ENCODE measurements around the gene TMEM121B.

The TMEM121B gene

GRCh38 chr22:17100621-17101020, 20.5 kb downstream of the TMEM121B start:
- TF ChIP-seq POLR2A (IDR thresholded peaks at IDR 0.05; ENCODE audit: low read length) (no peak), GATA1 (IDR thresholded peaks at IDR 0.05; ENCODE audit: low read depth, low read length) (no peak)
- DNase-seq = no peak

GRCh38 chr22:17098379-17098819, 22.8 kb downstream of the TMEM121B start:
- no peak for TF ChIP-seq GATA1 (IDR thresholded peaks at IDR 0.05; ENCODE audit: low read depth, low read length)
- no peak for TF ChIP-seq POLR2A (IDR thresholded peaks at IDR 0.05; ENCODE audit: low read length)
- peak in 1 of 2 experiments; percentile 5 for DNase-seq

- no peak for DNase-seq
These were observed 23.5 kb downstream of the TMEM121B start for GRCh38 chr22:17097701-17098100.

GRCh38 chr22:17097062-17097461, 24.1 kb downstream of the TMEM121B start:
- DNase-seq = no peak
- TF ChIP-seq GATA1 (IDR thresholded peaks at IDR 0.05; ENCODE audit: low read depth, low read length) = no peak
- no peak for TF ChIP-seq POLR2A (IDR thresholded peaks at IDR 0.05; ENCODE audit: low read length)

More at GRCh38 chr22:17097701-17098100, 23.5 kb downstream of the TMEM121B start:
- TF ChIP-seq POLR2A (IDR thresholded peaks at IDR 0.05; ENCODE audit: low read length) (no peak), GATA1 (IDR thresholded peaks at IDR 0.05; ENCODE audit: low read depth, low read length) (no peak)

- DNase-seq = no peak
- TF ChIP-seq GATA1 (IDR thresholded peaks at IDR 0.05; ENCODE audit: low read depth, low read length) (no peak), POLR2A (IDR thresholded peaks at IDR 0.05; ENCODE audit: low read length) (no peak)
These were observed 25.1 kb downstream of the TMEM121B start for GRCh38 chr22:17096071-17096470.

GRCh38 chr22:17095538-17095937, 25.6 kb downstream of the TMEM121B start:
- no peak for DNase-seq
- TF ChIP-seq GATA1 (IDR thresholded peaks at IDR 0.05; ENCODE audit: low read depth, low read length) = no peak
- TF ChIP-seq POLR2A (IDR thresholded peaks at IDR 0.05; ENCODE audit: low read length) = no peak

- no peak for DNase-seq
- no peak for TF ChIP-seq POLR2A (IDR thresholded peaks at IDR 0.05; ENCODE audit: low read length)
- no peak for TF ChIP-seq GATA1 (IDR thresholded peaks at IDR 0.05; ENCODE audit: low read depth, low read length)
These were observed 28.1 kb downstream of the TMEM121B start for GRCh38 chr22:17093081-17093480.

GRCh38 chr22:17091851-17092250, 29.3 kb downstream of the TMEM121B start:
- TF ChIP-seq POLR2A (IDR thresholded peaks at IDR 0.05; ENCODE audit: low read length) = no peak
- no peak for TF ChIP-seq GATA1 (IDR thresholded peaks at IDR 0.05; ENCODE audit: low read depth, low read length)
- DNase-seq = no peak

GRCh38 chr22:17090550-17090949, 30.6 kb downstream of the TMEM121B start:
- TF ChIP-seq GATA1 (IDR thresholded peaks at IDR 0.05; ENCODE audit: low read depth, low read length) (no peak), POLR2A (IDR thresholded peaks at IDR 0.05; ENCODE audit: low read length) (no peak)
- no peak for DNase-seq

- DNase-seq = no peak
- TF ChIP-seq GATA1 (IDR thresholded peaks at IDR 0.05; ENCODE audit: low read depth, low read length) = no peak
- no peak for TF ChIP-seq POLR2A (IDR thresholded peaks at IDR 0.05; ENCODE audit: low read length)
These were observed 33.5 kb downstream of the TMEM121B start for GRCh38 chr22:17087498-17088131.

GRCh38 chr22:17086788-17087497, 34.2 kb downstream of the TMEM121B start:
- no peak for DNase-seq

GRCh38 chr22:17086296-17086695, 34.9 kb downstream of the TMEM121B start:
- DNase-seq = no peak
- TF ChIP-seq POLR2A (IDR thresholded peaks at IDR 0.05; ENCODE audit: low read length) (no peak), GATA1 (IDR thresholded peaks at IDR 0.05; ENCODE audit: low read depth, low read length) (no peak)

More at GRCh38 chr22:17086788-17087497, 34.2 kb downstream of the TMEM121B start:
- TF ChIP-seq GATA1 (IDR thresholded peaks at IDR 0.05; ENCODE audit: low read depth, low read length) (no peak), POLR2A (IDR thresholded peaks at IDR 0.05; ENCODE audit: low read length) (no peak)

GRCh38 chr22:17085277-17086181, 35.6 kb downstream of the TMEM121B start:
- no peak for TF ChIP-seq GATA1 (IDR thresholded peaks at IDR 0.05; ENCODE audit: low read depth, low read length)
- TF ChIP-seq POLR2A (IDR thresholded peaks at IDR 0.05; ENCODE audit: low read length) = no peak
- DNase-seq = peak in 1 of 2 experiments; percentile 43
